ENCODE data around the gene MCM7. TPM values are rescaled to one million over a fixed set of nuclear protein-coding genes. Genes with fewer than 3 reads are reported as not detected.

Gene MCM7
- total and polyA plus RNA-seq, 2 of the 13 experiments (the other 11 are each of a cell fraction or from before 2014, with no cell fraction given): 84.5 to 214 TPM

- TF ChIP-seq KIAA2018 (CRISPR knock-in tag; IDR thresholded peaks at IDR 0.05; ENCODE audit: borderline replicate concordance): no peak
- no peak for TF ChIP-seq NFE2L1 (CRISPR knock-in tag; IDR thresholded peaks at IDR 0.05; ENCODE audit: borderline replicate concordance)
- no peak for TF ChIP-seq ZNF674 (CRISPR knock-in tag; IDR thresholded peaks at IDR 0.05; ENCODE audit: low read depth)
- TF ChIP-seq ZNF121 (CRISPR knock-in tag; IDR thresholded peaks at IDR 0.05): no peak
- no peak for TF ChIP-seq ZNF652 (CRISPR knock-in tag; IDR thresholded peaks at IDR 0.05; ENCODE audit: borderline replicate concordance, low read depth)
- TF ChIP-seq MTA1 (CRISPR knock-in tag; IDR thresholded peaks at IDR 0.05; ENCODE audit: borderline replicate concordance): 0 out of 2 replicates have a peak, but pooled peaks have one; percentile 24
- TF ChIP-seq CREBL2 (CRISPR knock-in tag; IDR thresholded peaks at IDR 0.05; ENCODE audit: borderline replicate concordance): no peak
- TF ChIP-seq CEBPB (IDR thresholded peaks at IDR 0.05; ENCODE audit: borderline replicate concordance, low read depth, low read length): peak; percentile 86
- peak; percentile 83; the same call in 1 of the 2 replicates for TF ChIP-seq ATF6 (CRISPR knock-in tag; conservative IDR thresholded peaks at IDR 0.05)
- TF ChIP-seq SOX6 (IDR thresholded peaks at IDR 0.05): no peak
- no peak for TF ChIP-seq SOX6 (CRISPR knock-in tag; IDR thresholded peaks at IDR 0.05)
- no peak for TF ChIP-seq PTBP1 (IDR thresholded peaks at IDR 0.05; ENCODE audit: low read depth, low read length, poor library complexity, severe bottlenecking)
- no peak for TF ChIP-seq RFX3 (CRISPR knock-in tag; IDR thresholded peaks at IDR 0.05)
- no peak for TF ChIP-seq SMYD3 (CRISPR knock-in tag; IDR thresholded peaks at IDR 0.05)
- no peak for TF ChIP-seq ZNF883 (CRISPR knock-in tag; IDR thresholded peaks at IDR 0.05; ENCODE audit: not compliant biosample characterization)
- no peak for TF ChIP-seq ZNF841 (CRISPR knock-in tag; IDR thresholded peaks at IDR 0.05; ENCODE audit: borderline replicate concordance)
- no peak for TF ChIP-seq FOXM1 (CRISPR knock-in tag; IDR thresholded peaks at IDR 0.05)
- no peak for TF ChIP-seq SP140L (CRISPR knock-in tag; IDR thresholded peaks at IDR 0.05; ENCODE audit: borderline replicate concordance)
Measured at GRCh38 chr7:100148559-100149328, 47.5 kb upstream of the MCM7 start, which contains the start of gene LAMTOR4 (continued).

Measured in HepG2 (cell line).